Neutrophil (primary cell): ENCODE results near the gene NDUFV3.
"Not testable (repeated sequence)": the region's sequence is repeated elsewhere in the genome, so short reads cannot be mapped to it uniquely, and the experiment has no call there.

ENCODE experiments used
- H3K27ac ChIP-seq: fragments of 200-600 bp; sonication (generic); 2 replicates; pipeline ENCODE4 v1.5.1; 2016; ENCODE audit warnings: mild to moderate bottlenecking, moderate library complexity
- H3K27me3 ChIP-seq: fragments of 200-600 bp; sonication (generic); 2 replicates; pipeline ENCODE4 v1.6.0; 2016; ENCODE audit warnings: mild to moderate bottlenecking
- H3K36me3 ChIP-seq: fragments of 200-600 bp; sonication (generic); 2 replicates; pipeline ENCODE4 v1.5.1; 2017
- H3K4me1 ChIP-seq, 2 experiments: fragments of 200-600 bp in 1 of 2; sonication (generic) in 1 of 2; 1 replicate in 1 of 2; 2 replicates in 1 of 2; pipeline versions ENCODE4 v1.5.1 to v1.6.1; 2013 to 2016; ENCODE audit warnings: low read depth in 1 of 2, low read length in 1 of 2, mild to moderate bottlenecking in 1 of 2, moderate library complexity in 1 of 2; ENCODE audit not compliant: control insufficient read depth in 1 of 2, insufficient read depth in 1 of 2
- H3K4me3 ChIP-seq, 2 experiments: fragments of 200-600 bp in 1 of 2; sonication (generic) in 1 of 2; 1 replicate in 1 of 2; 2 replicates in 1 of 2; pipeline ENCODE4 v1.5.1; 2013 to 2016; ENCODE audit warnings: low read depth in 1 of 2, low read length in 1 of 2, mild to moderate bottlenecking in 1 of 2, moderate library complexity in 1 of 2
- H3K9me3 ChIP-seq: fragments of 200-600 bp; sonication (generic); 2 replicates; pipeline ENCODE4 v1.5.1; 2016
- CTCF ChIP-seq: fragments of 200-600 bp; sonication (generic); IDR thresholded peaks from 2 replicates; pipeline ENCODE4 v1.5.1; 2016; ENCODE audit warnings: antibody characterized with exemption

The NDUFV3 gene

GRCh38 chr21:42924433-42924751, 31.3 kb downstream of the NDUFV3 start:
- no peaks in the 10 kb centered on the region for H3K36me3 ChIP-seq
- H3K27me3 ChIP-seq: no peaks in the 10 kb centered on the region
- no peak overlapping the region for H3K27ac ChIP-seq
- TF ChIP-seq CTCF: no peak
- no peaks in the 10 kb centered on the region for H3K9me3 ChIP-seq
- H3K4me3 ChIP-seq: no peak overlapping the region
- H3K4me1 ChIP-seq: peaks cover 4 to 7% of the 10 kb centered on the region in 2 experiments

DNA sequence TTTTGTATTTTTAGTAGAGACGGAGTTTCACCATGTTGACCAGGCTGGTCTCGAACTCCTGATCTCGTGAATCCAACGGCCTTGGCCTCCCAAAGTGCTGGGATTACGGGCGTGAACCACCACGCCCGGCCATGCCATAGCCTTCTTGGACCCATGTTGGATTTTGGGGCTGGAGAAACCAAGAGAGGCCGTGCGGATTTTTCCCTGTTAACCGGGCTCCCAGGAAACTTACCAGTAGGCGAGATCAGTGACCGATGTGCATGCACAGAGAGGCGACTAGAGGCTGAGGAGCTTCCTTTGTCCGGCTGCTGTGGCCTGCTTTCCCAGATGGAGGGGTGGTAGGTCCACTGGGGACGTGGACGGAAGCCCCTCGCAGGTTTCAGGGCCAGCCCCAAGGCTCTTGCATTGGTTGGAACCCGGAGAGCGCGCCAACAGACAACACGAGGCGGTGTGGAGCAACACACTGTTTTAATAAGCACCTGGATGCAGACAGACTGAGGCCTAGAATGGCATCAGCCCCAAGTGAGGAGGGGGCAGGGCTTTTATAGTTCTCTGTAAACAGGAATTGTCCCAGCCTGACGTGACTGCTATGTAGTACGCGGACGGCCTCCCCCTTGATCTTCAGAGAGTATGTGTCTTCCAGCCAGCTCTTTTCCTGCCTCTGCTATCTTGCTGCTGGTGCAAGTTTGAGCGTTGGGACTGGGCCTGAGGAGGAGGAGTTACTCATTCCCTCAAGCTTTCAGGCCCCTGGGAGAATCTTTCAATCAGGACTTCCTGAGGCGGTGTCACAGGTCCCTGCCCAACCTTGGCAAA, 32.2 kb downstream of the NDUFV3 start, which contains the start of gene ERVH48-1:
Gene ERVH48-1, minus strand, starts transcription at position 517 of the 813 bp plus-strand sequence. CDS start 6,624 bp downstream, outside the sequence.
- Histone ChIP-seq H3K4me3 (no peak within 1 kb of the TSS), H3K27ac (no peak within 1 kb of the TSS), H3K36me3 (no peaks in the 10 kb centered on the region), H3K27me3 (no peaks in the 10 kb centered on the region), H3K4me1 (peaks cover 4 to 7% of the 10 kb centered on the region in 2 experiments), H3K9me3 (no peaks in the 10 kb centered on the region)
- no peak for TF ChIP-seq CTCF

DNA sequence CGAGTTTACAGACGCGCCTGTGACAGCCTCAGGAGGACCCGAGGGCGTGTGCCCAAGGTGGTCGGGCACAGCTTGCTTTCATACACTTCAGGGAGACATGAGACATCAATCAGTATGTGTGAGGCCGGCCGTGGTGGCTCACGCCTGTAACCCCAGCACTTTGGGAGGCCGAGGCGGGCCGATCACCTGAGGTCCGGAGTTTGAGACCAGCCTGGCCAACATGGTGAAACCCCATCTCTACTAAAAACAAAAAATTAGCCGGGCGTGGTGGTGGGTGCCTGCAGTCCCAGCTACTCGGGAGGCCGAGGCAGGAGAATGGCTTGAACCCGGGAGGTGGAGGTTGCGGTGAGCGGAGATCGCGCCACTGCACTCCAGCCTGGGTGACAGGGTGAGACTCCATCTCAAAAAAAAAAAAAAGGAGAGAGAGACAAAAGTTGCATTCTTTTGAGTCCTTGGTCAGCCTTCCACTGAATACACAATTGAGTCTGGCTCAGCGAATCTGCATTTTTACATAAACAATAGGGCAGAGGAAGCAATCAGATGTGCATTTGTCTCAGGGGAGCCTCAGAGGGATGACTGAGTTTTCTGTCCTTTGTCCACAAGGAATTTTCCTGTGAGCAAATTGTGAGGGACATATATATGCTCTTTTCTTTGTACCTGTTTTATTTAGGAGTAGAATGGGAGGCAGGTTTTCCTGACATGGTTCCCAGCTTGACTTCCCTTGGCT, 34.5 kb downstream of the NDUFV3 start:
- H3K4me1 ChIP-seq, H3K4me3 ChIP-seq, H3K27me3 ChIP-seq, H3K36me3 ChIP-seq, H3K27ac ChIP-seq, H3K9me3 ChIP-seq: not testable (repeated sequence)

DNA sequence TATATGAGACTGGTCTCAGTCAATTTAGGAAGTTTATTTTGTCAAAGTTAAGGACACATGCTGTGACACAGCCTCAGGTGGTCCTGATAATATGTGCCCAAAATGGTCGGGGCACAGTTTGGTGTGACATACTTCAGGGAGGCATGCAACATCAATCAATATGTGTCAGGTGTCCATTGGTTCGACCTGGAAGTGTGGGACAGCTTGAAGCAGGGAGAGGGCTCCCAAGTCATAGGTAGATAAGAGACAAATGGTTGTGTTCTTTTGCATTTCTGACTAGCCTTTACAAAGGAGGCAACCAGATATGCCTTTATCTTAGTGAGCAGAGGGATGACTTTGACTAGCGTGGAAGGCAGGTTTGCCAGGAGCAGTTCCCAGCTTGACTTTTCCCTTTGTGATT, 36.9 kb downstream of the NDUFV3 start:
- H3K36me3 ChIP-seq: no peaks in the 10 kb centered on the region
- H3K9me3 ChIP-seq: no peaks in the 10 kb centered on the region
- no peak overlapping the region for H3K4me3 ChIP-seq
- no peak overlapping the region for H3K27ac ChIP-seq
- no peak for TF ChIP-seq CTCF
- H3K27me3 ChIP-seq: no peaks in the 10 kb centered on the region
- no peaks in the 10 kb centered on the region for H3K4me1 ChIP-seq

DNA sequence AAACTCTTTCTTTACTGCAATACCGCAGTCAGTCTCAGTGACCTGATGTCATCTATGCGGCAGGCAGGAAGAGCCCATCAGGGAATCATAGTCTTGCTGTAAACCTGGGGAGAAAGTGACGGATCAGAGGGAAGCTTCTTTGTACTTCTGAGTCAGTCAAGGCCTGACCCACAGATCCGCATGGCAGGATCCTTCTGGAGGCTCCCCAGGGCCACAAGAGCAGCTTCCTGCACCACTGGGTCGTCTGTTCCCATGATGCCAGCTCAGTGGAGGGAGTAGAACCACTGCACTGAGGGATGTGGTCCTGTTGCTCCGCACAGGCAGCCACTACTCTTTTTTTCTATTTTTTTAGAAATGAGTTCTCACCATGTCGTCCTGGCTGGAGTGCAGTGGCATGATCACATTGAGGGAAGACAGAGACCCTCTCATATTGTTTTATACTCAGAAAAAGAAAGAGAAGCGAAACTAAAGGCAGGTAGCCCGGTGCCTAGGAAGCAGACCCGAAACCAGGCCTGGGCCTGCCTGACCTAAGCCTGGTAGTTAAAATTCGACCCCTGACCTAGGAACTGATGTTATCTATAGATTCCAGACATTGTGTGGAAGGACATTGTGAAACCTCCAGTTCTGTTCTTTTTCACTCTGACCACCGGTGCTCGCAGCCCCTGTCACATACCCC, 38.6 kb downstream of the NDUFV3 start:
- TF ChIP-seq CTCF: no peak
- no peaks in the 10 kb centered on the region for H3K36me3 ChIP-seq
- no peak overlapping the region for H3K4me3 ChIP-seq
- no peaks in the 10 kb centered on the region for H3K9me3 ChIP-seq
- H3K27ac ChIP-seq: no peak overlapping the region
- no peaks in the 10 kb centered on the region for H3K4me1 ChIP-seq
- H3K27me3 ChIP-seq: no peaks in the 10 kb centered on the region

DNA sequence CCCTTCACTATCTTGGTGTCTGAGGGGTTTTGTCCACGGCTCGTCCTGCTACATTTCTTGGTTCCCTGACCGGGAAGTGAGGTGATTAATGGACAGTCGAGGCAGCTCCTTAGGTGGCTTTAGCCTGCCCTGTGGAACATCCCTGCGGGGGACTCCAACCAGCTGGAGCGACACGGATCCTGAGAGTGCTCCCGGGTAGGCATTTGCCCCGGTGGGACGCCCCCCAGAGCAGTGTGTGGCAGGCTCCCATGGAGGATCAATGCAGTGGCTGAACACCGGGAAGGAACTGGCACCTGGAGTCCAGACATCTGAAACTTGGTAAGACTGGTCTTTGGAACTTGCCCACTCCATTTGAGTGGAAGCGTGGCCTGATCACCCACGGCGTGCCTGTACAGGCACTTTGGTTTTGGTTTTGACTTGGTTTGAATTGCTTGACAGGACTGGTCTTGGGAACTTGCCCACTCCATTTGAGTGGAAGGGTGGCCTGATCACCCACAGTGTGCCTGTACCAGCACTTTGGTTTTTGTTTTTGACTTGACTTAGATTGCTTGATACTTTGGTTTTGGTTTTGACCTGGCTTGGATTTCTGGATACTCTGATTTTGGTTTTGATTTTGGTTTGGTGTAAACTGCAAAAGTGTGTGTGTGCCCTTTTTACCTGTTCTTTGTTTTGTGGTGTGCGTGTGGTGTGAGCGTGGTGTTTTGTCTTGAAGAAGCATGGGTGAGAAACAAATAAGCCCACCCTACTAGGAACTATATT, 39.4 kb downstream of the NDUFV3 start:
- not testable (repeated sequence) for H3K4me3 ChIP-seq, H3K4me1 ChIP-seq, H3K27ac ChIP-seq, H3K9me3 ChIP-seq, H3K27me3 ChIP-seq, H3K36me3 ChIP-seq

DNA sequence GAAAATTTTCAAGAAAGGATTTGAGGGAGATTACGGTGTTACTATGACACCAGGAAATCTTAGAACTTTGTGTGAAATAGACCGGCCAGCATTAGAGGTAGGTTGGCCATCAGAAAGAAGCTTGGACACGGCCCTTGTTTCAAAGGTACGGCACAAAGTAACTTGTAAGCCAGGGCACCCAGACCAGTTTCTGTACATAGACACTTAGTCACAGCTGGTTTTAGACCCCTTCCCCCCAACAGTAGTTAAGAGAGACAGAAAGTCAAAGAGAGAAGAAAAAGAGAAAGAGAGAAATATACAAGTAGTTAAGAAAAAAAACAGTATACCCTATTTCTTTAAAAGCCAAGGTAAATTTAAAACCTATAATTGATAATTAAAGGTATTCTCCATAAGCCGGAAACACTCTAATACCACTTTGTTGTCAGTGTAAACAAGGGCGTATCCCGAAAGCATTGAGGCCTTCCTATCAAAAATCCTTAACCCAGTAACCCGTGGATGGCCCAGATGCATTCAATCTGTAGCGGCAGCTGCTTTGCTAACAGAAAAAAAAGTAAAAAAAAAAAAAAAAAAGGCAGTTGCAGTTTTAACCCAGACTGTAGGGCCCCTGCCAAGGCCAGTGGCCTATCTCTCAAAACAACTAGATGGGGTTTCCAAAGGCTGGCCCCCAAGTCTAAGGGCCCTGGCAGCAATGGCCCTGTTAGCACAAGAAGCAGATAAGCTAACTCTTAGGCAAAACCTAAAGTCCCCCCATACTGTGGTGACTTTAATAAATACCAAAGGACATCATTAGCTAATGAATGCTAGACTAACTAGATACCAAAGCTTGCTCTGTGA, 40.2 kb downstream of the NDUFV3 start:
- not testable (repeated sequence) for H3K27me3 ChIP-seq, H3K9me3 ChIP-seq, H3K4me3 ChIP-seq, H3K27ac ChIP-seq, H3K36me3 ChIP-seq, H3K4me1 ChIP-seq

DNA sequence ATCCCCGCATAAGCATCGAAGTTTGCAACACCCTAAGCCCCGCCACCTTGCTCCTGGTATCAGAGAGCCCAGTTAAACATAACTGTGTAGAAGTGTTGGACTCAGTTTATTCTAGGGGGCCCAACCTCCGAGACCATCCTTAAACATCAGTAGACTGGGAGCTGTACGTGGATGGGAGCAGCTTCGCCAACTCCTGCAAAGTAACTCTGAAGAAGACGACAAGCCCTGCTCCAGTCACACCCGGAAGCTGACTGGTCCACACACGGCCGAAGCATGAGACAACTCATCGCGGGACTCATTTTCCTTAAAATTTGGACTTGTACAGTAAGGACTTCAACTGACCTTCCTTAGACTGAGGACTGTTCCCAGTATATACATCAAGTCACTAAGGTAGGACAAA, 40.9 kb downstream of the NDUFV3 start:
- H3K9me3 ChIP-seq, H3K4me3 ChIP-seq, H3K36me3 ChIP-seq, H3K27me3 ChIP-seq, H3K27ac ChIP-seq, H3K4me1 ChIP-seq: not testable (repeated sequence)
